Loucy (cell line): Measurements from ENCODE around the gene COX18.

Source experiments
- CTCF ChIP-seq: fragments of 200-600 bp; sonication (generic); conservative IDR thresholded peaks from 2 replicates; pipeline ENCODE4 v1.5.1; 2014; ENCODE audit warnings: mild to moderate bottlenecking, antibody characterized with exemption, low read length
- EZH2phosphoT487 ChIP-seq: fragments of 200-600 bp; IDR thresholded peaks from 2 replicates; pipeline ENCODE4 v1.6.1; 2018; ENCODE audit warnings: antibody characterized with exemption, mild to moderate bottlenecking, moderate library complexity, borderline replicate concordance

GRCh38 chr4:73053974-73054480 is 15.5 kb downstream of the COX18 start:
- TF ChIP-seq CTCF, result no peak
- TF ChIP-seq EZH2phosphoT487, result no peak
